HG03520 (cell line): ENCODE results near the gene TWIST1.

Experiments
- ATAC-seq: cut with Tn5 transposase; IDR thresholded peaks from one replicate; pipeline ENCODE4 v1.9.1; 2021; ENCODE audit warnings: mild to moderate bottlenecking, moderate library complexity; ENCODE audit not compliant: unreplicated experiment

The TWIST1 gene

DNA sequence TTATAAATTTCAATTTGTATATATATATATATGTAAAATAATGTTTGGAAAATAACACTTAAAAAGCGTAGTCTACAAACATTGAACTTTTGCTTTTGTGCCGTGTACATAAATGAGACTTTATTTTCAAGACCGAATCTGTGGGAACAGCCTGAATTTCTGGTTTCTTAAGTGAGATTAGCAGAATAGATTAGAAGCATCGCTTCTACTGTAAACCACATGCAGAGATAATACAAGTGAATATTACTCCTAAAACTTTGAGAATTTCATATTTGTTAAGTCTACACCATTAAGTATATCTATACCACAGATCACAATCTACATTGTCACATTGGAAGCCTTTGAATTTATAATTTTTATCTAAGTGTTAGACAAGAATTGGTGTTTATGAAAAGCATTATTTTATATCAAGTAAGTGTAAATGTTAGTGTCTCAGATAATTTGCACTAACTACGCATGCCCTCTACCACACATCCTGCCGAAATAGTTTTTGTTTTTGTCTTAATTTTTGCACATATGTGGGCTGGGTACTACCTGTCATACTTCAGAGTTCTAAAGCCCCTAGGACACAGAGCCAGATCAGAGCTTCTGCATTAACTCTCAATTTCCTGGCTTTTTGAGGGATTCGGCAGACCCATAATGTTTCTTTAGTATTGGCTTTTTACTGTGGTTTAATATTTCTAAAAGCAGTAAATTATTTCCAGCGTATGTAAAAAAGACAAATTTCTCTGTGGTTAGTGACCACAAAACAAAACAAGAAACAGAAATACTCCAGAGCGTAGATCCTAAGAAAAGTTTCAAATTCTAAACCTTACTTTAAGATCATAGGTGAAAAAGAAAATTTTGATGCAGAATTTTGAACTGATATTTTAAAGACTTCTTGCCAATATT, 20.0 kb downstream of the TWIST1 start:
- ATAC-seq: no peak

DNA sequence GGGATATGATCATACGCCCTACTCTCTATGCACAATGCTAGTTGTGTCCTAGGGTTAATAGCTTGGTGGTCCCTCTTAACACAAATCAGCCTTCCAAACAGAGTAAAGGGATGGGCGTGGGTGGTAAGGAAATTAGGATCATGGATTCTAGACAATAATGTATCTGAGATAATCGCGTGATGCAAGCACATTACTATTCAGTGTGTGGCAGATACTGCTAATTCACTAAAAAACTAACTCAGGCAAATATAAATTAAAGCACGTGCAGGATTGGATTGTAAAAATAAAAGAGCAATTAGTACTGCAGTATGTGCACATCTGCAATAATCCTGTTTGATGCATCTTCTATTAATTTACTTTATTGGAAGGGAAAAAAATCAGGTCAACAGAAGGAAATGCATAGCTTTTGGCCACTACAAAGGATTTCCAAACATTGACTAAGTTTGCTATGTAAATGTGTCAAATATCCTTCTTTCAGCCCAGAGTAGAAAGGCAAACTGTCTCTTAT, 22.0 kb downstream of the TWIST1 start:
- ATAC-seq: no peak

DNA sequence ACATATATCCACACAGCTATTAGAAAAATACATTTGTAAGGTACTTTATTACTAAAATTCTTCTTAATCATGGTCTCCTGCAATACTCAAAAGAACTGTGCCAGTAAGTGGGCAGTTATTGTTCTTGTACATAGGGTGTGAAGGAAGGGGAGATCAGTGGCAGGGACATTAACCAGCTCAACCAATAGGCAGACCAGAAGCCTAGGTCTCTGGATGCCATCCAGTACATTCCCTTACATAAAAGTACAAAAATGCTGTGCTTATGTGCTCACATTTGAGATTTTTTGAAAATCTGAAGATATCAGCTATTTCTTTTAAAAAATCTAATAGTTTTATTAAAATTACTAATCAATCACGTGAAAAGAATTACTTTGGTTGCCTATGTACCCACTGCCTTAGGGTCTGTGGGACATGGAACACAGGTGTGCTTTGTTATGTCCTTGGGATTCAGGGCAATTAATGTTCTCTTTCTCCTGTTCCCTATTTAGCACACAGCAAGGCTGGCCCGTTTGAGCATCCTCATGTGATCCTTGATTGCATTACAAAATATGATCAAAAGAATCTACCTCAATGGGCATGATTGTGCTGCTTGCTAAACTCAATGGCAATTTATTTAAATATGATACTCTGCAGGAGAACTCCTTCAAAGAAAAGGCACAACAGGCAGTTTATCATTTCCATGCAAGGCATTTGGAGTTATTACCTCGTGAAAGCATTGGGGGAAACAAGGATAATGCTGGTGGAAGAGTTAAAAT, 22.7 kb downstream of the TWIST1 start:
- ATAC-seq: no peak

DNA sequence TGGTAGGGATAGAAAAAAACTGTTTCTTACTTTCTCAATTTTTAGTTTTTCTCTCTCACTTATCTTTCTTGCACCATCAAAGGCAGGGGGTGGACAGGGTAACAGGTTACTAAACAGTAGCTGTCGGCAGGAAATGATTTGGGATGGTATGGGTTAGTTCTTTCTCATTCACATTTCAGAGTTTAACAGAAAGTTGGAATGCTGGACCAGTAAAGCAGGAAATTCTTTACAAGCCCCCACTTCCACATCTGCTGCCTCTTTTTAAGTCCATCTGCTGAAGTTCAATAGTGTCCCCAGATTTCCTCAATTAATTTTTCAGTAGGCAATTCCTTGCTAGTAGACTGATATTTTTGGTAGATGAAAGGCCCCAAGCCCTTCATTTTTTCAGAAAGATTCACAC, 23.3 kb downstream of the TWIST1 start:
- no peak for ATAC-seq

DNA sequence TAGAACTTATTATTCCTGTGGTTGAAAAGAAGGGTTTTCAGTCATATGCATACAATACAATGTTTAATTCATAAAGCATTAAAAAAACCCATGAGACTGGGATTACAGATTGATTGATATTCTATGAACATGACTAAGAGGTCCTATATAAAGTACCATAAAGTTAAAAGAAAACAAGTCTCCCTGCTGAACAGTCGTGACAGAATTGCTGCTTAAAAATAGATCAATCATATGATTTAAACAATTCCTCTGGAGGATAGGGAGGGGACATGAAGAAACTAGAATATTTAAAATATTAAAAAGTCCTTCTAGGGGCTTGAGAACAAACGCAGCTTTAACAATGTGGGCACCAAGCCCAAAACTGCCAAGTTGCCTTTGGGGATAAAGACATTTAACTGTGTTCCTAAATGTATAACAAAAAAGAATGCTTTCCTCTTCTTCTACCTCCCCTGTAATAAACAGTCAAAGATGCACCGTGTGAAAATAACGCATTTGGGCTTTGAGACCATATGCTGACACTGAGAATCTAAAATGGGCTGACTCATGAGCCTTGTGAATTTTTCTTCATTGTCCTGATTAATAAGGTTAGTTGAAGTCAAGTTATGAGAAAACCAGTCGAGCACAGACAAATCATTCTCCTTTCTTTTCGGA, 25.8 kb downstream of the TWIST1 start:
- no peak for ATAC-seq

DNA sequence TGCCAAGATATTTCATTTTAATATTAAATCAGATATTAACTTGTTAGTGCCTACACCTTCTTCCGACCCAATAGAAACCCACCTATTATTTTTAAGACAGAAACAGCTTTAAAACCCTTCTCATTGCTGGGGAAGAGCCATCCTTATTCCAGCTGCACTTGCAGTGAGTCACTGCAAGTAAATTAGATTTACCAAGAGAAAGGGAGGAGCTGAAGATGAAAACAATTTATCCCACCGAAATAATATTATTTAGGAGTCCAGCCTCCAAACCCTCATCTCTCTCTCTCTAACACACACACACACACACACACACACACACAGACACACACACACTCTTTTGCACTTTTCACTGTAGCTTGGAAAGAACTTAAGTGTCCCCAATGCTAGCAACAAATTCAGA, 26.9 kb downstream of the TWIST1 start:
- ATAC-seq: no peak

DNA sequence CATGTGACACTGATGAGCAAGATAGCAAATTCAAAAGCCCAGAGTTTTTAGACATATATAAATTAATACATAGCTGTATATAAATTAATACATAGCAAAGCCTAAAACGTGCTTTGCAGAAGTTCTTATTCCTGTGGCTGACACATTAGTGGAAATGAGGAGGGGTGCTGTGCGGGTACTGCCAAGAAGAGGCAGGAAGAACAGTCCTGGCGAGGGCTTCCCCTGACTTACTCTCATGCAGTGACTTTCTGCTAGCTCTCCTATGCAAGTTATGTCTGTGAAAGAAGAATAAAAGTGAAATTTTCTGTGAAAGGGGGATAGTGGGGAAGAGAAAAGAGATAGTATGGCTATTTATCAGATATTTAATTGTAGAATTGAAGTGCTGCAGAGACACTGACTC, 27.6 kb downstream of the TWIST1 start:
- no peak for ATAC-seq

DNA sequence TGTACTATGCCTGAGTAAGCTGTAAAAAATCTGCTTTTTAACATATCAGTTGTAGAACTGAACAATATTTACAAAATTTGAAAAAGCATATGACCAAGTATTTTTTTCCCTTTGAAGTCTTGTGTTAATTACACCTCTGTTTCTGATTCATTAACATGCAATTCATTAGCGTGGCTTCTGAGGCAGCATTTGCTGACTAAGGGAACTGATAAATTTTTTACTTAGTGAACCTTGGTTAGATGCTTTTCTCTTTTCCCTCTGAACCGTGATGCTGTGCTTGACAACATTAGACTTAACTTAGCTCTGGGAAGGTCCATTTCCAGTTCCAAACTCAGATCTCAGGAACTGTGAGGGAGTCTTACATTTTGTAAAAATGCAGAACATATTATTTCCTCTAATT, 28.1 kb downstream of the TWIST1 start:
- no peak for ATAC-seq

DNA sequence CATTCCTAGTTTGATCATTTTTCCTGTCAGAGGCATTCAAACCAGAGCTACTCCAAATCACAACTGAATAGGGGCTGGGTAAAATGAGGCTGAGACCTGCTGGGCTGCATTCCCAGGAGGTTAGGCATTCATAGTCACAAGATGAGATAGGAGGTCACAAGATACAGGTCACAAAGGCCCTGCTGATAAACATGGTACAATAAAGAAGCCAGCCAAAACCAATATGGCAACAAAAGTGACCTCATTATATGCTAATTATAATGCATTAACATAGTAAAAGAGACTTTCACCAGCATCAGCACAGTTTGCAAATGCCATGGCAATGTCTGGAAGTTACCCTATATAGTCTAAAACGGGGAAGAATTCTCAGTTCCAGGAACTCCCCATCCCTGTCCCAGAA, 37.3 kb downstream of the TWIST1 start:
- ATAC-seq: no peak

DNA sequence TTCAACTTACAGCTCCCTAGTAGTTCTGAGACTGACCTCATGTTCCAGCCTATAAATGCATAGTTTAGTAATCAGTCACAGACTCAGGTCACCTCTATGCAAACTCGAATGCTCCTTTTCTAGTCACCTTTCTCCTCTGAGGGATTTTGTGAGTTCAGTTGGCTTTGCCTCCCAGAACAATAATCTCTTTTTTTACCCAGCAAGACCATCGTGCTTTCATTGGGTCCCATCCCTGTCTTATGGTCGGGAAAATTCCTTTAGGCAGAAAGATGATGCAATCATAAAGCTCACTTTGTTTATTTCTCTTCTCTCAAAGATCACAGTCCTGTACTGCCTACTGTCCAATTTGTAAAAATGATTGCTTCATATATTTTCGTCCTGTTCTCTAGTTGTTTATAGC, 38.4 kb downstream of the TWIST1 start:
- no peak for ATAC-seq

DNA sequence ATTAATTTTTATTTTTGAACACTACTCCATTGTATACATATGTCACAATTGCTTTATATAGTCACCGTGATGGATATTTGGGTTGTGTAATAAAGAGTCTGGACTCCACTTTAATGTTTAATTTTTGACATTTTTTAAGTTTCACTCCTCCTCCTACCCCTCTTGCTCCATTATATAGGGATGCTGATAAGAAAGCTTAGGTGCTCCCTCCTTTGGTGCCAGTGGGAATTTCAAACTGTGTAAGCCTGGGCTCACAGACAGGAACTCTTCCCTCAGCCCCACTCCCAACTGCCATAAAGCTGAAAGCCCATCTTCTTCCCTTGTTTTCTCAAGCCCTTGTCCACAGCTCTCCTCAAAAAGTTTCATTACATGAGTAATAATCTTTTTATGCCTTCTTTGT, 47.6 kb downstream of the TWIST1 start:
- ATAC-seq: no peak

DNA sequence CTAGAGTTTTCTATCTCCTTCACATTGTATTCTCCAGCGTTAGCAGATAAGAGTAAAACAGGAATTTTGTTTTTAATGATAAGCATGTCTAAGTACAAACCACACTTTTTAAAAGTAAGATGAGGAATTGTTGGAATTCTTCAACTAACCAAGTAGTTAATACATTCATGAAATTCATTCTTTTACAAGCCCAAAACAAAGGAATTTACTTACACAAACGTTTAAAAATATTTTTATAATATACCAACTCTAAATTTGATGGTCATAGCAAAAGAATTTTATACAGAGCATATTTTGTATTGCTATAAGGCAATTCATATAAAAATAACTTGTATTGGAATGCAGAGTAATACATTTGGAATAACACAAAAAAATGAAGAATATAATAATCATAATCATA, 51.3 kb downstream of the TWIST1 start:
- ATAC-seq: no peak
